ENCODE results near the gene EML4. TPM values are rescaled to one million over a fixed set of nuclear protein-coding genes. Genes with fewer than 3 reads are reported as not detected.
"Not testable (repeated sequence)": the region's sequence is repeated elsewhere in the genome, so short reads cannot be mapped to it uniquely, and the experiment has no call there.

Gene EML4
- total RNA-seq, 1 experiment from 2014 or later: 128 TPM

DNA sequence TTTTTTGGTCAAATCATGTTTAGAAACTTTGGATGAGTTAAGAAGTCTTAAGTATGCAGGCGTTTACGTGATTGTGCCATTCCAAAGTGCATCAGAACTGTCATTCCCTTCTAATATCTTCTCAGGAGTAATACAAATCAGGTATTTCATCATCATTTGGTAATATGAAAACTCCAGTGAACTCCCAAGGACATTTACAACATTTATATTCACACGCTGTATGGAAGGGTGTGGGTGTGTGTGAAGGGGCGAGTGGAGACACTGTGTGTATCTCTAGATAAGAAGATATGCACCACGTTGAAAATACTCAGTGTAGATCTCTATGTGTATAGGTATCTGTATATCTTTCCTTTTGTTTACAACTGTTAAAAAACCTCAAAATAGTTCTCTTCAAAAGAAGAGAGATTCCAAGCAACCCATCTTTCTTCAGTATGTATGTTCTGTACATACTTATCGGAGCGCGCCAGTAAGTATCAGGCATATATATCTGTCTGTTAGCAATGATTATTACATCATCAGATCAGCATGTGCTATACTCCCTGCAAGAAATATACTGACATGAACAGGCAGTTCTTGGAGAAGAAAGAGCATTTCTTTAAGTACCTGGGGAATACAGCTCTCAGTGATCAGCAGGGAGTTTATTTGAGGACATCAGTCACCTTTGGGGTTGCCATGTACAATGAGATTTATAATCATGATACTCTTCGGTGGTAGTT is 162.6 kb downstream of the EML4 start:
- Histone ChIP-seq H3K4me3 (no peak overlapping the region), H3K27me3 (no peaks in the 10 kb centered on the region), H3K27ac (no peak overlapping the region), H3K36me3 (peaks cover 73% of the 10 kb centered on the region), H3K9me3 (replicated peaks) (no peaks in the 10 kb centered on the region), H3K4me1 (no peaks in the 10 kb centered on the region)
- no peak for DNase-seq

DNA sequence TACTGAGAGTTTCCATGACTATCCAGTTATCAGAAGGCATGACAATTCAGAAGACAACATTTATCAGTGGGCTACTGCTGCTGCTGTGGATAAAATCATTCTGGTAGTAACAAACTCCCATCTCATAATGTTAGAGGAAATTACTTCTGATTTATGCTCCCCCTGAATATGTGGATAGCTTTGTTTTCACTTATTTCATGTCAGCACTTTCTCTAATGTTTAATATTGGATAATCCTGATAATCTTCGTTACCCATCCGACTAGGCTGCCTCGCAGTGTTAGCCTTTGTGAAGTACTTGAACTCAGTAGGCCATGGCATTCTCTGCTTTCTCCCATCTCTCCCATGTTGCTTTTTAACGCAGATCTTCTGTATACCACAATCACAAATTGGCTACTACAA is 163.4 kb downstream of the EML4 start:
- no peak for DNase-seq
- Histone ChIP-seq H3K27ac (no peak overlapping the region), H3K27me3 (no peaks in the 10 kb centered on the region), H3K4me1 (no peaks in the 10 kb centered on the region), H3K4me3 (no peak overlapping the region), H3K36me3 (peaks cover 72% of the 10 kb centered on the region), H3K9me3 (replicated peaks) (no peaks in the 10 kb centered on the region)

DNA sequence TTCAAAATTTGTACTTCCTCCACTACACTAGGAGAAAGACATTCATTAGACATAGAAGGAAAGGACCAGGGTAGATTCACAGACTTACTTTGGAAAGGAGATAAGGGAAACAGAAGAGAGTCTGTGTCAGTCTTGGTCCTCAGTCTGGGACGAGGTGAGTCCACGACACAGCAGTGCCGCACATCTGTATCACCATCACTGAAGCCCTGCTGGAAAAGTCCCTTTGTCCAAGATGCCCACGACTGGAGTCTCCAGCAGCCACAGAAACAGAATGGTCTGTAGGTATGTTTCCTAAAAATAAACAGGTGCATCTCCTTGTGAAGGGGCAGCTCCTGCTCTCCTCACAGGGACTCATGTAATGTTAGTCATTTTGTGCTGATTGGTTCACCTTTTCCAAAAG is 164.4 kb downstream of the EML4 start:
- Histone ChIP-seq H3K4me3 (no peak overlapping the region), H3K36me3 (peaks cover 78% of the 10 kb centered on the region)

DNA sequence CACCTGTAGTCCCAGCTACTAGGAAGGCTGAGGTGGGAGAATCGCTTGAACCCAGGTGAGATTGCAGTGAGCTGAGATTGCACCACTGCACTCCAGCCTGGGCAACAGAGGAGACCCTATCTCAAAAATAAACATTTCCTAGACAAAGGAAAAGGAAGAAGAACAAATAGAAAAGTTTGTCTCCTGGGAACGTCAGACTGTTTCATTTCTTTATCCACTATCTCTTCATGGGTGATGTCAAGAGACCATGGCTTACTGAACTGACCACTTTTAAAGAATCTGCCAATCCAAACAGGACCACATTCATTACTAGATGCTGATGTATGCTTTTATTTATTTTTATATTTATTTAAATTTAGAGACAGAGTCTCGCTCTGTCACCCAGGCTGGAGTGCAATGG is 165.1 kb downstream of the EML4 start:
- Histone ChIP-seq H3K36me3 (peaks cover 77% of the 10 kb centered on the region), H3K4me3 (no peak overlapping the region), H3K4me1 (no peaks in the 10 kb centered on the region), H3K27ac (no peak overlapping the region), H3K27me3 (no peaks in the 10 kb centered on the region), H3K9me3 (replicated peaks) (no peaks in the 10 kb centered on the region)
- DNase-seq: no peak

More for the DNA sequence above, 164.4 kb downstream of the EML4 start:
- no peaks in the 10 kb centered on the region for H3K9me3 ChIP-seq (replicated peaks)
- H3K27me3 ChIP-seq: no peaks in the 10 kb centered on the region
- no peak for DNase-seq
- H3K27ac ChIP-seq: no peak overlapping the region
- no peaks in the 10 kb centered on the region for H3K4me1 ChIP-seq

DNA sequence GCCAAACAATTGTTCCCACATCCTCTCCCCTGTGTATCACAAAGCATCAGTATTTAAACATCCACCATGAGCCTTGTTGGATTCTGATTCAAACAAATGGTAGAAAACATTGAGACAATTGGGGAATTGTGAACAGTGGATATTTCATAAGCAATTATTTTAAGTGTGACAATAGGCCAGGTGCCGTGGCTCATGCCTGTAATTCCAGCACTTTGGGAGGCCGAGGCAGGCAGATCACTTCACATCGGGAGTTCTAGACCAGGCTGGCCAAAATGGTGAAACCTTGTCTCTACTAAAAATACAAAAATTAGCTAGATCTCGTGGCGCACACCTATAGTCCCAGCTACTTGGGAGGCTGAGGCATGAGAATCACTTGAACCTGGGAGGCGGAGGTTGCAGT is 165.7 kb downstream of the EML4 start:
- not testable (repeated sequence) for H3K4me1 ChIP-seq; H3K9me3 ChIP-seq (replicated peaks); H3K4me3 ChIP-seq; DNase-seq; H3K27ac ChIP-seq; H3K27me3 ChIP-seq
- H3K36me3 ChIP-seq: peaks cover 73% of the 10 kb centered on the region

DNA sequence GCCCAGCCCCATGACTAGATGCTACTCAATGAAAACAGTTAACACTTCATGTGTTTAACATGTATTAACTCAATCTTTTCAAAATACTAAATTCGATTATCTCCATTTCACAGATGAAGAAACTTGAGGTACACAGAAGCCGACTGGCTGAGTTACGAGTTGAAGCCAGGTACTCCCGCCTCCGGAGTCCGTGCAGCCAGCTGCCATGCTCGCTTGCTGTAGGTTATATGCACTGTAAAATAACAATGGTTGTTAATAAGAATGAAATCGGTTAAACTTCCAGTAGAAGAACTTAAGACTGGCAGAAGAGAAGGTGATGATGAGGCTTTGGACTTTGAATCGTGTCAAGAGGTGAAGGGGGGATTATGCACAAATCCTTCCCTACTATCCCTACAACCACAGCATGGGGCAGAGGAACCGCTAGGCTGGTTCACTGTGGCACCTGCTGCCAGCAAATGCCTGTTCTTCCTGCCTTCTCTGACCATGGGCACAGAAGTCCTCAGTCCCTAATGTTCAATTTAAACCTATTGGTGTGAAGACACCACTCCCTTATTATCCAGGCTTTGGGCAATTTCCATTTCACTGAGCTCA is 166.5 kb downstream of the EML4 start:
- Histone ChIP-seq H3K36me3 (peaks cover 76% of the 10 kb centered on the region), H3K27me3 (no peaks in the 10 kb centered on the region), H3K4me1 (no peaks in the 10 kb centered on the region), H3K4me3 (no peak overlapping the region), H3K9me3 (replicated peaks) (no peaks in the 10 kb centered on the region), H3K27ac (no peak overlapping the region)
- no peak for DNase-seq

DNA sequence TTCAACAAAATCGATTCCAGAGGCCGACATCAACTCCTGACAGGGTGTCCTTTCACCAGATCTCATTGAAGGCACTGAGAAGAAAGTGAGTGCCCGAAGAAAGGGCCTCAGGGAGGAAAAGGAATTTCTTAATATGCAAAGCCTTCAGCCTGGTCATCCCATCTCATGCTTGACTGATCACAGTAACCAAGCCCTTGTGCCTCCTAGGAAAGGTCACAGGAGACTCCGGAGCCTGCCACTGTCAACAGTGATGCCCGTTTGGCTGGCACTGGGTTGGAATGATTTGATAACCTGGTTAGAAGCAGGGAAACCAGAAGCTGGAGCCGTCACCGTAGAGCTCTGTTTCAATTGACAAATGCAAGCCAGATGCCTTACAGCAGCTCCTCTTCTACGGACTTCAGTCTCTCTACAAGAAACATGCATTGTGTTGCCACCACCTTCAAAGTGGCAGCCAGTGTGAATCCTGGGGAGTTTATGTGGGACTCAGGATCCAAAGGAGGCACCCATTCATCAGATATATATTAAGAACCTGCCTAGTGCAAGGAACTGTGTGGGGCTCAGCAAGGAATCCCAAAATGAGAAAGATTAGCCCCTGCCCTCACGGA is 167.3 kb downstream of the EML4 start:
- peaks cover 74% of the 10 kb centered on the region for H3K36me3 ChIP-seq
- H3K27ac ChIP-seq: no peak overlapping the region
- H3K4me1 ChIP-seq: peaks cover 5% of the 10 kb centered on the region
- H3K9me3 ChIP-seq (replicated peaks): no peaks in the 10 kb centered on the region; the same call in 1 of the 2 replicates
- no peaks in the 10 kb centered on the region for H3K27me3 ChIP-seq
- H3K4me3 ChIP-seq: no peak overlapping the region
- DNase-seq: no peak

DNA sequence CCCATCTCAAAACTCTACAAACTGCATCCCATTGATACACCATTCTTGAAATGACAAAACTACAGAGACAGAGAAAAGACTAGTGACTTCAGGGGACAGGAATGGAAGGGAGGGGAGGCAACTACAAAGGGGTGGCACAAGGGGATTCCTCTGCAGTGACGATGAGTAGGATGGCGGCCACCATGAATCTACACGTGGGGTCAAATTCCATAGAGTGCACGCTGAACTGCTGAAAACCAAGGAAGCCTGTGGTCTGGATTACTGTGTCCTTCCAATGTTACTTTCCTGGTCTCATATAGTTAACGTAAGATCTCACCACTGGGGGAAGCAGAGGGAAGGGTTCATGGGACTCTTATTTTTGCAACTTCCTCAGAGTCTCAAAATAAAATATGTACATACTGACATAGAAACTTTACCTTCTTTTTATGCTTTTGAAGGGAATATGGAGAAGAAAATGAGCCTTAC is 168.2 kb downstream of the EML4 start:
- Histone ChIP-seq H3K4me3 (no peak overlapping the region), H3K27ac (no peak overlapping the region), H3K4me1 (peaks cover 13% of the 10 kb centered on the region), H3K27me3 (no peaks in the 10 kb centered on the region), H3K9me3 (replicated peaks) (no peaks in the 10 kb centered on the region; the same call in 1 of the 2 replicates), H3K36me3 (peaks cover 66% of the 10 kb centered on the region)
- no peak for DNase-seq

DNA sequence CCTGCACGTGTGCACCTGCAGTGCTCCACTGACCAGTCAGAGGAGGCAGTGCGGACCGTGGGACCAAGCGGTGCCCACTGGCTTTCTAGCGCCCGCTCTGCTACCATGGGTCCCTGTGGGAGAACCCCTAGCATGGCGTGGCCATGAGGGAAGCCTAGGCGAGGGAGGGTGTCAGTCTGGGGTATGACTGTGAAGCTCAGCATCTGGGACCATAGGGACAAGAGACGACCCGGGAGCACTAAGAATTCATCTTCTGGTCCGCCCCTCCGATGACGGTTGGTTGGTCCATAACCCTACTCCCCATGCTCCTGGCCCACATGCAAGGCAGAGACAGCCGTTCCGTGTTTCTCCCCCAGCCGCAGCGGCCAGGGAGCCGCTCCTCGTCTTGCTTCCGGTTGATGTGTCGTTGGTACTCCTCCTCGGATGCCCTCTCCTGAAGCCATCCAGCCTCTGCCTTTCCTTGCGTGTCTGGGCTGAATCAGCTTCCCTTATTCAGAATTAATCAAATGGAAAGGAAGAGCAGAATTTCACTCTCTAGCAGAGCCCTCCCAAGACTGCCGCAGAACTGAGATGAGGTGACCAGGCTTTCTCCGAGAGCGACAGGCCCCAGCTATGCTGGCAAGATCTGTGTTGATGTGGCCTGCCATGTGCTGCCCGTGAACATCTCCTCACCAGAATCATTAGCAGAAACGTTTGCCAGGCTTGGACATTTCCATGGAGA is 168.9 kb downstream of the EML4 start:
- Histone ChIP-seq H3K36me3 (peaks cover 61% of the 10 kb centered on the region), H3K27me3 (no peaks in the 10 kb centered on the region), H3K4me3 (no peak overlapping the region), H3K4me1 (peaks cover 17% of the 10 kb centered on the region), H3K27ac (no peak overlapping the region), H3K9me3 (replicated peaks) (no peaks in the 10 kb centered on the region; the same call in 1 of the 2 replicates)
- no peak for DNase-seq

DNA sequence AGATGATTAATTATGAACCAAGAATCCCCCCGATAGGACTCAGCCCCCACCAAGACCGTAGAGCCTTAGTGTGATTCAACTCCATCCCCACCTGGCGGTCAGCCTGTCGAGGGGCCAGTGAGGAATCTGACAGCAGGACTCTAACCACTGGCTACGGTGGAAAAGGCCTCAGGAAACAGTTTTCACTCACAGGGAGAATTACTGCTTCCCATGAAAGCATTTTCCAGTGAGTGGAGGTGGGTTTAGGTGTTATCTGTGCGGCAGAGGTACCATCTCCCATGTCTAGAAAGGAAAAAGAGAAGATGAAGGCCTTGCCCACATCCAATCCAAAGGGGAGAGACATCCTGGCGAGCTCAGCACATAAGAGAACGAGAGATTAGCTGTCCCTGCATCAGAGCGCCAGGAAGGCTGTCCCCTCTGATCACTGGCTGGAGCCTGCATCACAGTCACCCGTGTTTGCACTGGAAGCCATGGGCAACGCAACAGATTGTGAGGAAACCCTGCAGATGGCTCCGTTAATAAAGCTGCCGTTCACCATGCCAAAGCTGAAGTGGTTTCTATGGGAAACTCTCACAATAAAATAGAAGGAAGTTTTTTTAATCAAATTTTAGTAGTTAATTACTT is 169.5 kb downstream of the EML4 start:
- Histone ChIP-seq H3K27me3 (no peaks in the 10 kb centered on the region), H3K9me3 (replicated peaks) (no peaks in the 10 kb centered on the region; the same call in 1 of the 2 replicates), H3K27ac (no peak overlapping the region), H3K36me3 (peaks cover 54% of the 10 kb centered on the region), H3K4me3 (no peak overlapping the region), H3K4me1 (peaks cover 24% of the 10 kb centered on the region)
- no peak for DNase-seq

DNA sequence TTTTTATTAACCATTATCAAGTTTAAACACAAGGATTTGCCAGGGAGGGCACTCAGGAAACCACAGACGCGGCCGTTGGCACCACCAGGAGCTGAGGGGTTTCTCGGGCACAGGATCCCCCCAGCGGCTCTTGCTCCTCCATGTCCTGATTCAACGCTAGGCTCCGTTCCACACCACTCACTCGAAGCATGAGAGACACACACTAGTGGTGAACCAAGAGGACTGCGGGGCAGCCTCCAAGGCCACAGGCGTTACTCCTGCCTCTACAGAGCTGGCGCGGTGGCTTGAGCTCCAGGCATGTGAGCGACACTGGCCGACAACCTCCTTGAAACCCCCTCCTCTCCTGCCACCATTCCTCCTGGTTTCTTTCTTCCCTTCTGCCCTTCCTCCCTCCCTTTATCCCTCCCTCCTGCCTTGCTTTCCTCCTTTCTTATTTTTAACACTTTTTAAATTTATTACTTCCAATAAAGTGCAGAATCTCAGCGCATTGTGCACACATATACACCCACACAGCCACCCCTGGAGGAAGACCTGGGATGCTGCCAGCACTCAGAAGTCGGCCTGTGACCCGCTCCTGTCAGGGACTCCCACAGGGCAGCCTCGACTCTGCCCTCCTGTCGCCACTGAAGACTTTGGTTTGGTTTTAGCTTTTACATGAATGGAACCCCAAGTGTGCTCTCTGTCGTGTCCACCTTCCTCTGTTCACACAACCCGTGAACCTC is 170.2 kb downstream of the EML4 start:
- Histone ChIP-seq H3K27ac (no peak overlapping the region), H3K36me3 (peaks cover 47% of the 10 kb centered on the region), H3K4me3 (no peak overlapping the region), H3K4me1 (peaks cover 30% of the 10 kb centered on the region), H3K9me3 (replicated peaks) (no peaks in the 10 kb centered on the region; the same call in 1 of the 2 replicates), H3K27me3 (no peaks in the 10 kb centered on the region)
- no peak for DNase-seq

DNA sequence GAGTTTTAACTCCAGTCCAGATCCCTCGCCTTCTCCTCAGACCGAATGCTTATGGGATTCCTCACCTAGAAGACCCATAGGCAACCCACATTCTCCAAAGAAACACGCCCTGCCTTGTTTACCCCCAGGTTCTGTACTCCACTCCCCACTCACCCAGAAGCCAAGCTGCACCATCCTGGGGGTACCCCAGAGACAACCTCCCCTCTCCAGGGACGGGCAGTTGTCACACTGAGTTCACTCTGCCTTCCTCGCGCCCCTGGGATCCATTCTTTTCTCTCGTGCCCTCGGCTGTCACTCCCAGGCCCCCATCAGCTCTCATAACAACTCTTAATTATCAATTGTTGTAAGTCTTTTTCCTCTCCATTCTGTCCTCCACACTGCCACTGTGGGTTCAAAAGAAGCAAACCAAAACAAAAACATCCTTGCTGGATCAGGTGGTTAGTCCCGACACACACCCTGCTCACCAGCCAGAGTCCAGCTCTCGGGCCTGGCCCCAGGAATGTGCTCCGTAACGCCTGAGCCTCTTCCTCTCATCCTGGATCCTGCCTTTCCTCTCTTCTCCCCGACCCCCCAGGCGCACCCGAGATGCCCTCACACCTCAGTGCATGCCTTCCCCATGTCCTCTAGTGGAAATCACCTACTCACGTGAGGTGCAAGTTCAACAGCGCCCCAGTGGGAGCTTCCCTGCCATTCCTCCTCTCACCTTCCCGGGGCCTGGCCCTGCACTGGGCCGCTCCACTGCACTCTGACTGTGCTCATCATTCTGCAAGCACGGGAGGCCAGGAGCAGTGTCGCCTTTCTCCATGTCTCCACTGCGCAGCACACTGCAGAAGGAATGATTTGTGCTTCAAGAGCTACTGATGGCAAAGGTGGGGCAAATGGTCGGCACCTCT is 171.1 kb downstream of the EML4 start:
- Histone ChIP-seq H3K36me3 (peaks cover 50% of the 10 kb centered on the region), H3K27ac (no peak overlapping the region), H3K27me3 (no peaks in the 10 kb centered on the region), H3K4me3 (no peak overlapping the region), H3K4me1 (peaks cover 32% of the 10 kb centered on the region), H3K9me3 (replicated peaks) (no peaks in the 10 kb centered on the region; the same call in 1 of the 2 replicates)
- no peak for DNase-seq

DNA sequence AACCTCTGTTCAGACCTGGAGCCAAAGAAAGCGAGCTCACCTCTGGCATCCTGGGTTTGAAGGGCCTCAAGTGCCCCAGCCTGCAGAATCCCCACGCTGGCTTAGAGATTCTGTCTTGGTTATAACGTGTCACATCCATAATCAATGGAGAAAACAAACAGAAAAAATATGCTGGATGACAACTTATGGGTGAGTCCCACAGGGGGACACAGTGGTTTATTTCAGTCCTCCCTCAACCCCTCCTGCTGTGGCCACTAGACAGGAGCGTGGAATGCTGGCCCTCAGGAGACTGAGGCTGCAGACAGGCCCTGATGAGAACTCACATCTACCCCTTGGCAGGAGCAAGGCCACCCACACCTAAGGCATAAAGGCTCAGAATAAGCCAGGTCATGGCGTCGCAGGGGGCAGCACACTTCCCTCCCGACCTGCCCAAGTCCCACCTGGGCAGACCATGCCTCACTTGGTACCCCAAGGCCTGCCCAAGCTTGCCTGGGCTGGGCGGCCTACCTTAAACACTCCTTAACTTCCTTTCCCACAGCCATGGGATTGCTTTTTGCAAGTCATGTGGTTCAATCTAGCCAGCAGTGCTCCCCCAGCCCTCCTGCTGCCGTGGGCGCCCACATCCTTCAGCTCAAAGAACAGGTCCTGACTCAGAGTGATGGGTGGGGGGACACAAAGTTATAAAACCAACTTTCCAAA is 171.9 kb downstream of the EML4 start:
- H3K9me3 ChIP-seq (replicated peaks): no peaks in the 10 kb centered on the region; the same call in 1 of the 2 replicates
- H3K27ac ChIP-seq: peak overlapping the region; percentile 96
- H3K27me3 ChIP-seq: no peaks in the 10 kb centered on the region
- H3K4me1 ChIP-seq: peaks cover 40% of the 10 kb centered on the region
- DNase-seq: no peak
- H3K36me3 ChIP-seq: peaks cover 42% of the 10 kb centered on the region
- no peak overlapping the region for H3K4me3 ChIP-seq

Measured in SJCRH30 (cell line).